Stromal cell of bone marrow (primary cell): ENCODE measurements around the gene SRP54.
"Not testable (repeated sequence)": the region's sequence is repeated elsewhere in the genome, so short reads cannot be mapped to it uniquely, and the experiment has no call there.

Experiments
- DNase-seq: peaks from one replicate; pipeline ENCODE4 v3.0.0-alpha.2; 2012; ENCODE audit warnings: low read depth

Gene SRP54

GRCh38 chr14:34982421-34983147, at the start of gene SRP54:
Gene SRP54 (plus strand): TSS chr14:34982992. CDS start chr14:34996710, 13,718 bp downstream.
- peak; percentile 92 for DNase-seq

GRCh38 chr14:34933301-34933700, 49.5 kb upstream of the SRP54 start:
- no peak for DNase-seq

GRCh38 chr14:34935488-34935887, 47.3 kb upstream of the SRP54 start:
- DNase-seq: no peak

DNA sequence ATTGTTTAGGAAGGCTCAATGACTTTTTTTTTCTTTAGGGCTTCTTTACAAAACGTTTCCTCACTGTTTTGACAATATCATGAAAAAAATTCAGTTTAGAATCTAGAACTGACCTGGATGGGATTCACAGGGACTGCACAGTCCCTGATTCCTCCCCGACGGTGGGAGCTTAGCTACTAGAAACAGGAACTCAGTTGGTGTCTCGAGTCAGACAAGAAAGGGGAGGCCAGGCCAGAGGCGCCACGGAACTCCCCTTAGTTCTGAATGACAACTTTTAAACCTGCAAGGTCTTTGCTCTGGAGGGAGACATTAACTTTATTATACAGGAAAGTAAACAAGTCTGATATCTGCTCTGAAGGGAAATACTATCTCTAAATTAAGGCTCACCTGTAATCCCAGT, 45.4 kb upstream of the SRP54 start:
- no peak for DNase-seq

GRCh38 chr14:34937876-34938275, 44.9 kb upstream of the SRP54 start:
- DNase-seq: no peak

DNA sequence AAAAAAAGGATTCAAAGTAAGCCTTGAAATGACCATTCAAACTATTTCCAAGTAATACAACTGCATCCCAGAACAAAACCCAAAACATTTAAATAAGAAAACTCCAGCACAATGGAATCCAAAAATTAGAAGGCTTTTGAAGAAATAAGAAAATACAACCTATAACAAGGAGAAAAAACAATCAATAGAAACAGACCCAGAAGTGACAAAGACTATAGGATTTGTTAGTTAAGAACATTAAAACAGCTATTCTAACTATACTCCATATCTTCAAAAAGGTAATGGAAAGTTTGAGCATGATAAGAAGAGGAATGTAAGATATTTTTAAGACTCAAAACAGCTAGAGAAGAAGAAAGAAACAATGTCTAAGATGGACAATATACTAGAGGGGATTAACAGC, 39.3 kb upstream of the SRP54 start:
- DNase-seq: no peak

DNA sequence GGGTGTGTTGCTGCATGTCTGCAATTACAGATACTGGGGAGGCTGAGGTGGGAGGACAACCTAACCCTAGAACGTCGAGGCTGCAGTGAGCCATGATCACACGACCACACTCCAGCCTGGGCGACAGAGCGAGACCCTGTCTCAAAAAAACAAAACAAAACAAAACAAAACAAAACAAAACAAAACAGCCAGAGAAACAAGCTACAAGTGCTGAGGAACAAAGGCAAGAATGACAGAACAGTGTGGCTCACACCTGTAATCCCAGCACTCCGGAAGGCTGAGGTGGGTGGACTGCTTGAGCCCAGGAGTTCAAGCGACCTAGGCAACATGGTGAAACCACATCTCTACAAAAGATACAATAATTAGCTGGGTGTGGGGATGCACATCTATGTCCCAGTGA, 38.0 kb upstream of the SRP54 start:
- DNase-seq: no peak

GRCh38 chr14:34946699-34947098, 36.1 kb upstream of the SRP54 start:
- no peak for DNase-seq

DNA sequence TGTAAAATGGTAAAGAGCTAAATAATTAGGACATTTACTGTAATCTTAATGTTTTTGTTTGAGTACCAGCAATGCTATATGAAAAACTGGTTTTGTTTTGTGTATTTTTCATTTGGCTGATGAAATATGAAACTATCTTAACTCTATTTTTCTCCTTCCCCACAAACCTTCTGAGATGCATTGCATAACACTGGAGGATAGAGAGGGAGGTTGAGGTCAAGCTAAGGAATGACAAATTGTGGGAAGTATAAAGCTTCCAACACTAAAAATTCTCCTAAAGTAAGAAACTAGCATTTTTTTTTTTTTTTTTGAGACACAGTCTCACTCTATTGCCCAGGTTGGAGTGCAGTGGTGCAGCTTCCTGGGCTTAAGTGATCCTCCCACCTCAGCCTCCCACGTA, 31.5 kb upstream of the SRP54 start:
- DNase-seq: peak; percentile 54

DNA sequence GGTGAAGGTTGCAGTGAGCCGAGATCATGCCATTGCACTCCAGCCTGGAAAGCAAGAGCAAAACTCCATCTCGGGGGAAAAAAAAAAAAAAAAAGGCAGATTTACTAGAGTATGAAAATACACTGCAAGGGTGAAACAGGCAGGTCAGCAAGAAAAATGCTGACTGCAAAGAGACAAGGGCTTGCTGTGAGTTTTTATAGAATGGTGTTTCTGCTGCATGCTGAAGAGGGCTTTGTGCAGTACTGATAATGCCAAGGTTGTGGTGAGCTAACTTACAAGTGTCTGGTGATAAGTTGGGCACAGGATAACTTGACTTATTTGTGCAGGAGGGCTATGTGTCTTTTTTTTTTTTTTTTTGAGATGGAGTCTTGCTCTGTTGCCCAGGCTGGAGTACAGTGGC, 25.9 kb upstream of the SRP54 start:
- DNase-seq: no peak

DNA sequence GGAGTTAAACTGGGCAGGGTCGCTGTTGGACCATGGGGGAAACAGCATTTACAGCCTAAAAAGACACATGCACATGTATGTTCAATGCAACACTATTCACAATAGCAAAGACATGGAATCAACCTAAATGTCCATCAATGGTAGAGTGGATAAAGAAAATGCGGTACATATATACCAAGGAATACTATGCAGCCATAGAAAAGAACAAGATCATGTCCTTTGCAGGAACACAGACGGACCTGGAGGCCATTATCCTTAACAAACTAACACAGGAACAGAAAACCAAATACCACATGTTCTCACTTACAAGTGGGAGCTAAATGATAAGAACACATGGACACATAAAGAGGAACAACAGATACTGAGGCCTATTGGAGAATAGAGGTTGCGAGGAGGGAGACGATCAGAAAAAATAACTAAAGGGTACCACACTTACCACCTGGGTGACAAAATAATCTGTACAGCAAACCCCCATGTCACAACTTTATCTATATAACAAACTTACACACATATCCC, 25.0 kb upstream of the SRP54 start:
- DNase-seq: no peak

- DNase-seq: not testable (repeated sequence)
These were observed 20.7 kb upstream of the SRP54 start for GRCh38 chr14:34962106-34962505.

DNA sequence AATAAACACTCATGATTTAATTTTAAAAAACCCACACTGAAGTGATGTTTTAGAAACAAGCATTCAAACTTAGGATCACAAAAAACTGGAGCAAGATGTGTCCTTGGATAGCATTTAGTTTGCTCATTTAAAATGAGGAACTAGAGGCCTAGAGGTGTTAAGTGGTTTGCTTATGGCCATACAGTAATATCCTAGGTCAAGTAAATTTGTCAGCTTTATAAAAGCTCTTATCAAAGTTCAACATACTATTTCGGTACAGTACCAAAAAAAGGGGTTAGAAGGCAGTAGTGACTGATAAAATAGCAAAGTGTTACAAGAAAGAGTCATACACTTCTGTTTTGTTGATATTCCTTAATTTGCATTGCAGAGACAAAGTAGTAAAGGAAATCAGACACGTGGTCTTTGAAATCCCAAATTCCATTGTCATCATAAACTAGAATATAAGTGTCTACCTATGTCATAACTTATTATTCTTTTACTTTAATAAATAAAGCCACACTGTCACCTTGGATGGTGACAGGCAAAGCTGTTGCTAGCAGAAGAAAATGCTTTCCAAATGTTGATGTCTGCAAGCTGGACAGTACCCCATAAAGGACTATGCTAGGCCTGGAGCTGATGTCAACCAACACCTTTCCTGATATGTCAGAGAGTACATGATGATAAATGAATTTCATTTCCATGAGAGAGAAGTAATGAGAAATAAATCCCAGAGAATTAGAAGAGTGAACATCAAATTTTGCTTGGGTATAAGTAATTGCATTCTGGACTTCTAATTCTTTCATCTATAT, 17.6 kb upstream of the SRP54 start:
- no peak for DNase-seq

DNA sequence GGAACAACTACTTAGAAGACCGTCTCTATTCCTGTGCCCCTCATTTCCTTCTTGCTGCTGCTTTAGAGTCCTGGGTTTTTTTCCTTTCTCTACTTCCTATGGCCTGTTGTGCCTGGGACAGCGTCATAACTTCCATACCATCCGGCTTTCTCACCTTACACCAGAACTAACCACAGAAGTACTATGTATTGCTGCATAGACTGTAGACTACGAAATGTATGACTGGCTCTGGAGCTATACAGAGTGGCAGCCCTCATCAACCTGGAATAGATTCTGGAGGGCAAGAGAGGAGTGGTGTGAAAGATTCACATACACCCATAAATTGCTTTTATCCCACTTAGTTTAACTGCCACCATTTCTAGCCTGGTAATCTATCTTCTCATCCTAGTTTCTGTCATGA, 16.9 kb upstream of the SRP54 start:
- DNase-seq: no peak

GRCh38 chr14:34966413-34966812, 16.4 kb upstream of the SRP54 start:
- DNase-seq: no peak

DNA sequence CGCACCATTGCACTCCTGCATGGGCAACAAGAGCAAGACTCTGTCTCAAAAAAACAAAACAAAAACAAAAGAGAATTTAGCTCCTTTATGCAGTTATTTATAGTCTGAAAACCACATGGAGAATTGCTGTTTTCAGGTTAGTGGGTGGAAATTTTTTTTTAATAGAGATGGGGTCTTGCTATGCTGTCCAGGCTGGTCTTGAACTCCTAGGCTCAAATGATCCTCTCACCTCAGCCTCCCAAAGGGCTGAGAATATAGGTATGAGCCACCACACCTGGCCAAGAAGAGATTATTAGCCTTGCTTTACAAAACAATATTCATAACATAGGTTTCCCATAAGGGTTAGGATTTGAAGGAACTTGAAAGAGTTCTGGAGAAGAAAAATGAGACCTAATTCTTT, 12.1 kb upstream of the SRP54 start:
- no peak for DNase-seq

- no peak for DNase-seq
These were observed 11.4 kb upstream of the SRP54 start for GRCh38 chr14:34971381-34971780.

DNA sequence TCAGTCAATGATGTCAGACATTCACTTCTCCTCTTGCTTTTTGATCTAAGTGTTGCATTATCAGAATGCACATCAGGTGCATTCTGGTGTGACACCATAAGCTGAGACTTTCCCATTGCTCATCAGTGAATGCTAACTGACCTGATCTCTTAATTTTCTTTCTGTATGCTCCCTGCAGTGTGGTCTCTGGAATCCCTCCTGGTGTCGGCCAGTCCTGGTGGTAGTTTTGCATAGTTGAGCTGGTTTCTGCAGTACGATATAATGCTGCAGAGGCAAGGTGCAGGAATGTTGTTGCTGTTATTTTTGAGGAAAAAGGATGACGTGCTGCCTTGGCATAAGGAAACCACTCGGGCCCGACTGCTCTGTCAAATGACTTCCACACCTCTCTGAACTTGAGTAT, 11.0 kb upstream of the SRP54 start:
- DNase-seq: no peak

DNA sequence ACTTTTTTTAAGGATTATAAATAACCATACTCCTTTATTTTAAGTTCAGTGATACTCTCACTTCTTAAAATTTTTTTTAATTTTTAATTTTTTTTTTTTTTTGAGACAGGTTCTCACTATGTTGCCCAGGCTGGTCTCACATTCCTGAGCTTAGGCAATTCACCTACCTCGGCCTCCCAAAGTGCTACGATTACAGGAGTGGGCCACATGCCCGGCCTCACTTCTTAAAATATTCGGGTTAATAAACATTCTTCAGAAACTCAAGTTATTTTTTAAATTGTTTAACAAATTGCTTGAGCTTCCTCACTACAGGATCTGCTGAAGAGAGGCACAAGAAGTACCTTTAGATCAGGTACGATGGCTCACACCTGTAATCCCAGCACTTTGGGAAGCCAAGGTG, 4.3 kb upstream of the SRP54 start:
- DNase-seq: no peak

DNA sequence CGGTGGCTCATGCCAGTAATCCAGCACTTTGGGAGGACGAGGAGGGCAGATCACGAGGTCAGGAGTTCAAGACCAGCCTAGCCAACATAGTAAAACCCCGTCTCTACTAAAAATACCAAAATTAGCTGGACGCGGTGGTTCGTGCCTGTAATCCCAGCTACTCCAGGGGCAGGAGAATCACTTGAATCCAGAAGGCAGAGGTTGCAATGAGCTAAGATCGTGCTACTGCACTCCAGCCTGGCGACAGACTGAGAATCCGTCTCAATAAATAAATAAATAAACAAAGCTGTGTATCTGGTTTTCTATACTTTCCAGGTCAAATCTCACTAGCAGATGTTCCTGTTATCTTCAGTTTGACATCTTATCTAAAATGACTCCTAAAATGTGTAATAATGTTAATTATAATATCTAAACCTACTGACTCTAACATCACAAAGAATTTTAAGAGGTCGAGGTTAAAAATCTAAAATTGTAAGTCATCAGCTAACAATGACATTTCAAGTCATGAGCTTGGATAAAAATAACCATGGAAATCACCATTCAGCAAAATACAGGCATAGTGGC, 2.4 kb upstream of the SRP54 start:
- no peak for DNase-seq

GRCh38 chr14:34981743-34982420, 910 bp upstream of the SRP54 start:
- DNase-seq: no peak

- DNase-seq: no peak
These were observed 462 bp downstream of the SRP54 start for GRCh38 chr14:34983148-34983760.
